ENCODE results near the gene LYG2. TPM values are rescaled to one million over a fixed set of nuclear protein-coding genes. Genes with fewer than 3 reads are reported as not detected.

The LYG2 gene
- total RNA-seq, 4 donors from 2014 or later: not detected

- in situ Hi-C loops (cut with MboI; ENCODE audit: low sequenced_read_pairs in 4 of 4) (no loop called here), intact Hi-C loops (cut with DNase I; ENCODE audit: low total_unique reads) (no loop called here)
- Histone ChIP-seq H3K4me1 (no peaks in the 10 kb centered on the region), H3K36me3 (no peaks in the 10 kb centered on the region), H3K27me3 (no peaks in the 10 kb centered on the region), H3K4me3 (no peak overlapping the region), H3K9me3 (no peaks in the 10 kb centered on the region), H3K27ac (no peak overlapping the region)
- DNase-seq (no peak), ATAC-seq (no peak)
- TF ChIP-seq POLR2A (IDR thresholded peaks at IDR 0.05): no peak
- no peak for TF ChIP-seq CTCF (IDR thresholded peaks at IDR 0.05 in 4 of 5, conservative IDR thresholded peaks at IDR 0.05 in 1 of 5)
Measured at GRCh38 chr2:99216096-99216495, 39.4 kb downstream of the LYG2 start.

DNA sequence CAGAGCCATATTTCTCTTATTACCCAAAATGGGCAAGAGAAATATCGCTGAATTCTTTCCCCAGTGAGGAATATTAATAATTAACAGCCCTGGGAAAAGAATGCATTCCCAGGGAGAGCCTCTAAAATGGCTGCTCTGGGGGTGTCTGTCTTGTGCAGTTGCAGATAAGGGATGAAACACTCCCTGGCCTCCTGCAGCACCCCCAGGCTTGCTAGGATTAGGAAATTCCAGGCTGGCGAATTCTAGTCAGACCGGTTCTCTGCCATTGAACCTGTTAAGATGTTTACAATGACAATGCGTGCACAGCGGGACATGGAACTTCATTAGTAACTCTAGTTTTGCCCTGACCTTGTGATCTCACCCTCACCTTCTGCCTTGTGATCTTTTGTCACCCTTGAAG is 50.0 kb downstream of the LYG2 start:
- Histone ChIP-seq H3K27me3 (no peaks in the 10 kb centered on the region), H3K9me3 (no peaks in the 10 kb centered on the region), H3K4me1 (no peaks in the 10 kb centered on the region), H3K36me3 (peaks cover 0 to 4% of the 10 kb centered on the region in 2 donors), H3K4me3 (no peak overlapping the region), H3K27ac (no peak overlapping the region)
- no peak for ATAC-seq
- TF ChIP-seq CTCF (IDR thresholded peaks at IDR 0.05 in 4 of 5, conservative IDR thresholded peaks at IDR 0.05 in 1 of 5) (no peak), POLR2A (IDR thresholded peaks at IDR 0.05) (no peak)
- in situ Hi-C loops (cut with MboI; ENCODE audit: low sequenced_read_pairs in 4 of 4) (no loop called here), intact Hi-C loops (cut with DNase I; ENCODE audit: low total_unique reads) (no loop called here)
- DNase-seq: no peak

DNA sequence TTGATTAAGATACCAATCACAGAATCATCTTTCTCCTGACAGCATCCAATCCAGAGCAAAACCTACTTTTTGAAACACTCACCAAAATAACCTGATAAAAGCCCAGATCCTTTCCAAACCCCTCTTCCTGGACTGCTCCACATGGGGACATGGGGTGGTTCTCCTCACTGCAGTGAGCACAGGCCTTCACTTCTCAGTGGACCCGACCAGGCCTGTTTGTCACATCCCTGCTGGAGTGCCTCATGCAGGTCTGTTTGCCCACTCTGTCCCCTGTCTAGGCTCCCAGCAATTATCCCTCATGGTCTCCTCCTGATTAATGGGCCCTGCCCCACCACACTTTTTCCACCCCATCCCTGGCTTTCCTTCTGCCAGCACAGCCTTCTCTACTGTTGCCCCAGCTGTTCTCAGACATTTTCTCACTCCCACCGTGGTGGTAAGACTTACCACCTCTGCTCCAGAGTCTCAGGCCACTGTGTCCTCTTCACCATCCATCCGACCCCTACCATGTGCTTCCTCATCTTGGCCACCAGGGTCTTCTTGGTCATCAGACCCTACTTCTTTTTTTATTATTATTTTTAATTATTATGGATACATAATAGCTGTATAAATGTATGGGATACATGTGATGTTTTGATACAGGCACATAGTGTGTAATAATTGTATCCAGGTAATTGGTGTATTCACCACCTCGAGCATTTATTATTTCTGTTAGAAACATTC is 53.3 kb downstream of the LYG2 start:
- no peak for DNase-seq
- no peaks in the 10 kb centered on the region for H3K4me1 ChIP-seq
- no peaks in the 10 kb centered on the region for H3K9me3 ChIP-seq
- no peak overlapping the region for H3K27ac ChIP-seq
- no peak overlapping the region for H3K4me3 ChIP-seq
- no peaks in the 10 kb centered on the region for H3K27me3 ChIP-seq
- intact Hi-C loops (cut with DNase I; ENCODE audit: low total_unique reads) (no loop called here), in situ Hi-C loops (cut with MboI; ENCODE audit: low sequenced_read_pairs in 4 of 4) (no loop called here)
- H3K36me3 ChIP-seq: peaks cover 0 to 8% of the 10 kb centered on the region in 2 donors
- no peak for TF ChIP-seq CTCF (IDR thresholded peaks at IDR 0.05 in 4 of 5, conservative IDR thresholded peaks at IDR 0.05 in 1 of 5)
- TF ChIP-seq POLR2A (IDR thresholded peaks at IDR 0.05): no peak
- ATAC-seq: no peak

DNA sequence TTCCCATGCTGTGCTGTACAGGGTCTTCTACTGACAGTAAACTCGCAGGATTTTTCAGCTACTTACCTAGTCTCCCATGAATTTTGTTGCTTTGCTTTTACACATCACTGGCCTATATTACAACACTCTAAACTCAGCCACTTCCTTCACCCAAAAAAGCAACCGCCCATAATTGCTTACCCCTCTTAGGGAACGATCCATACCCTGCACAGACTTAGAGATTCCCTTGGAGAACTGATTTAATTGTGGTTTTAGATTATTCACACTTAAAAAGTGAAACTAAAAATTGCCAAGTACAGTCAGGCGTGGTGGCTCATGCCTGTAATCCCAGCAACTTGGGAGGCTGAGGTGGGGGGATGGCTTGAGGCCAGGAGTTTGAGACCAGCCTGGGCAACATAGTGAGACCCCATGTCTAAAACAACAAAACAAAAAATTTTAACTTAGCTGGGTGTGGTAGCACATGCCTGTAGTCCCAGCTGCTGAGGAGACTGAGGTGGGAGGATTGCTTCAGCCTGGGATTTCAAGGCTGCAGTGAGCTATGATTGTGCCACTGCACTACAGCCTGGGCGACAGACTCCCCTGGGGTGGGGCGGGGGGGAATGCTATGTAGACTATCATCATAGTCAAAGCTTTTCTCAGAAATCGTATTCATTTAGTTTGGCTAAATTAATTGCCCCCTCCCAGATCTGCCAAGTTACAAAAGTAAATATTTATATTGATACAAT is 55.2 kb downstream of the LYG2 start:
- in situ Hi-C loops (cut with MboI; ENCODE audit: low sequenced_read_pairs in 4 of 4) (no loop called here), intact Hi-C loops (cut with DNase I; ENCODE audit: low total_unique reads) (no loop called here)
- Histone ChIP-seq H3K9me3 (no peaks in the 10 kb centered on the region), H3K36me3 (peaks cover 0 to 27% of the 10 kb centered on the region in 2 donors), H3K27ac (no peak overlapping the region), H3K4me1 (no peaks in the 10 kb centered on the region), H3K4me3 (no peak overlapping the region), H3K27me3 (no peaks in the 10 kb centered on the region)
- TF ChIP-seq CTCF (IDR thresholded peaks at IDR 0.05 in 4 of 5, conservative IDR thresholded peaks at IDR 0.05 in 1 of 5) (no peak), POLR2A (IDR thresholded peaks at IDR 0.05) (no peak)
- no peak for DNase-seq
- ATAC-seq: no peak
